CD1c-positive myeloid dendritic cell (primary cell): ENCODE results near the gene GOLGA8N.
A peak's percentile ranks its signal among the peaks of the same experiment; 100 is the strongest.

ENCODE experiments used
- DNase-seq: peaks from one replicate; pipeline ENCODE4 v3.0.0-alpha.2; 2016; ENCODE audit errors: extremely low spot score

GOLGA8N gene

GRCh38 chr15:32651229-32651837, 58.1 kb downstream of the GOLGA8N start:
- DNase-seq = peak; percentile 62

DNA sequence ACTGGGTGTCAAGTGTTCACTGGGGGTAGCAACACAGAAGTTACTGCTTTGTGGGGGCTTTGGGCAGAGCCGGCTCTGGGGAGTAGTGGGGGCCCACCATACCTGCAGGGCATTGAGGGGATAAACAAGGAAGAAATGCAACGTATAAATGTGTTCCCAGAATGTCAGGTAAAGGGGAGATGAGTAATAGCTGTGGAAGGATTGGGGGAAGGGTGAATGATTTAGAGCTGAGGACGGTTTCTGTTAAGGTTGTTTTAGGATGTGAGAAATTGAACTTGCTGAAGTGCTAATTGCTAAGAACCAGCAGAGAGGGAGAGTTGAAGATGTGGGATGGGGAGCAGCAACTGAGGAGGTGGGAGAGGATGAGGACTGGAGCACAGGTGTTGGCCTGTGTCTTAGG, 58.9 kb downstream of the GOLGA8N start:
- DNase-seq = no peak

GRCh38 chr15:32656091-32656490, 62.8 kb downstream of the GOLGA8N start:
- DNase-seq = no peak

DNA sequence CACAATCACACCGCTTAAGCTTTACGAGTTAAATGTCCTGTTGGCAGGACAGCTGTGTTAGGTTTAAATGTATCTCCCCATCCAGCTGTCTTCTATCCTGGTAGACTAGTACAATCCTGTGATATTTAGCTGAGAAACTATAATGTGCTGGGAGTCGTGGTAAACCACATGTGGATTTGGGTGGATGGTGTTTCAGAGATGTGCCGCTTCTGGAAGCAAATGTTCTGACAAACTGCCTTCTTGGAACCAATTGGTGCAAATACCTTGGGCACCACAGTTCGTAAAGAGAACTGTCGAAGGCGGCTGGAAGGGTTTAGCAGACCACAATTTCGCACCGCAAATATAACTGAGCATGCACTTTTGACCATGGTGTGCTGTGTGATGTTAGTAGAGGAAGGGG, 63.2 kb downstream of the GOLGA8N start:
- no peak for DNase-seq
